Stimulated activated CD4-positive, alpha-beta T cell treated with anti-CD3 and anti-CD28 coated beads, Interleukin-4, amount 100 ng/mL, for 48 hours (primary cell): ENCODE results near the gene ACADVL.

ENCODE experiments used
- DNase-seq, 2 donors: peaks; one replicate each; pipeline ENCODE4 v3.0.0-alpha.2; 2020; ENCODE audit warnings: low read depth in 2 of 2

Gene ACADVL

DNA sequence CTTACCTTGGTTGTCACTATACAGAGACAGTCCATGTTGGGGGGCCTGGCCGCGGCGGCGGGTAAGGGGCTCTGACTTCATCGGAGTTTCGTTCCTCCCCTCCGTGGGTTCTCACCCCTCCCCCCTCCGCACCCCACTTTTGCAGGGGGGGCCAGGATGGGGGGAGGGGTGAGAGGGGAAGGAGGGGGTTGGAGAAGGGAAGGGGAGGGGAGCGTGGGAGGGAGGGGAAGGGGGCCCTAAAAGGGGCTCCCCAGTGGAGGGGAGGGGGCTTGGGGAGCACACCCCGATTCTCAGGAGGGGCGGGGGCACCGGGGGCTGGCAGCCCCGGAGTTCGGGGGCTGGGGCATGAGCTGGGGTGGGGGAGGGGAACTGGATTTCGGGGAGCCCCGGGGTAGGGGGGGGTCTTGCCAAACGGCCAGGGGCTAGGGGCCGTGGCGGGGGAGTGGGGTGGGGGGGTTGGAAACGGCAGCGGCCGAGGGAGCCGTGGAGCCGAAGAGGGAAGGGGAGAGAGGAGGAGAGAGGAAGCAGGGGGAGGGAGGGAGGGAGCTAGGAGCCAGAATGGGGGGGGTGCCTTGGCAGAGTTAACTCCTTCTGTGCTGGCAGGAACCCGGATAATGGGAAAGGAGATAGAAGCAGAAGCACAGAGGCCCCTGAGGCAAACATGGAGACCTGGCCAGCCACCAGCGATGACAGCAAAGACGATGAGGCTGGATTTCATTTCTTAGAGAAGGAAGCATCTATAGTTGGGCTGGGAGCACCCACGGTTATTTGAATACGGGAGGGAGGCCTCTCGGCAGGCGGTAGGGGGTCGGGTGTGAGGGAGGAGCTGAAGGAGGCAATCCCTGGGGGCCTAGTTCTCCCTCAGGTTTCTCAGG, 2.4 kb upstream of the ACADVL start:
- DNase-seq = no peak

DNA sequence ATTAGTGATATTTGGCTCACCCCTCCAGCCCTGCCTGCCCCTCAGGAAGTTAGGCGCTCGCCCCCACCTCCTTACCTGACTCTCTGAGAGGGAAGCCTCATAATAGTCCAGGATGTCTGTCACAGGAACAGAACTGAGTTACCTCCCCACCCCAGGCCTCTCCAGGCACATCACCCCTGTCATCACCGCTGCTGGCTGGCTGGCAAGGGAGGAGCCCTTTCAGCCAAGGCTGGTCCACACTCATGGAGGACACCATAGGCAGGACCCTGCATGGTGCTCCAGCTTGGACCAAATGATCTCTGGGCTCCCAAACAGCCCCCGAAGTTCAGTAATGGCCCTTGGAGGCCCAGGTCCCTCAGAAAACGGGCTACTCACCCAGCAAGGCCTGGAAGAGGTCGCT, 1.6 kb upstream of the ACADVL start:
- no peak for DNase-seq

DNA sequence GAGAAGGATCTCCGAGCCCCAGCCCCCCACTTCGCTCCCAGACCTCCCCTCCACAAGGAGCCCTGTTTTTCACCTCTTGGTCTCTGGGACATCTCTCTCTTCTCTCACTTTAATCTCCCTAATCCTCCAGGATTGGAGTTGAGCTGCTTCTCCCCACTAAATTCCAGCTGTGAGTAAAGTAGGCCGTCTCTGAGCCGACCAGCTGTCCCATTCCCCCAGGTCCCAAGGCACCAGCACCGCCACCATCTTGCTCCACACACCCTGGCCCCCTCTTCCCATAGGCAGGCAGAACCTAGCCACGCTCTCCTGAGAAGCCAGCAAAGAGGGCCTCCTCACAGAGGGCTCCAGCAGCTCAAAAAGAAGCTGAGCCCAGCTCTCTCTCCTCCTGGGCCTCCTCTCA, 980 bp upstream of the ACADVL start:
- no peak for DNase-seq

DNA sequence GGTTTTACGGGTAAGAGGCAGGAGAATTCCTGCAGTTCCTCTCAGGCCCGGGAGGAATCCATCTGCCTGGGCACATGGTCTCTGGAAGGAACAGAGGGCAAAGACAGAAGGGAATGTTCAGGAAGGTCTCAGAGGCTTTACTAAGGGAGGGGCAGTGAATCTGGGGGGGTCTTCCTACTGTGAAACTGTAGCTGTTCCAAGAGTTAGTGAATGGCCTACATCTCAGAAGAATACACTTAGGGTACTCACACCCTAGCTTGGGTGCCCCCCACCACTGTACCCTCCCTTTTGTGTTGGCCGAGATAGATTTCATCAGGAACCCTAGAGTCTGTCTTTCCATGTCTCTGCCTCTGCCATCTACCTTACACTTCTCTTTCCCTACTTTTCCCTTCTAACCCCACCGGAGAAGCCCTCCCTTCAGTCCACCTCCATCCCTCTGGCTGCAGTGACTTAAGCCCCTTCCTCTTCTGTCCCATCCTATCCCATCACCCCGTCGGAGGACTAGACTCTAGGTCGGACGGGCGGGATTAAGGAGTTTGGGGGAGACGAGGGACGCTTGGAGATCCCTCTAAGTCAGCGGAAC, 418 bp upstream of the ACADVL start:
- no peak for DNase-seq

DNA sequence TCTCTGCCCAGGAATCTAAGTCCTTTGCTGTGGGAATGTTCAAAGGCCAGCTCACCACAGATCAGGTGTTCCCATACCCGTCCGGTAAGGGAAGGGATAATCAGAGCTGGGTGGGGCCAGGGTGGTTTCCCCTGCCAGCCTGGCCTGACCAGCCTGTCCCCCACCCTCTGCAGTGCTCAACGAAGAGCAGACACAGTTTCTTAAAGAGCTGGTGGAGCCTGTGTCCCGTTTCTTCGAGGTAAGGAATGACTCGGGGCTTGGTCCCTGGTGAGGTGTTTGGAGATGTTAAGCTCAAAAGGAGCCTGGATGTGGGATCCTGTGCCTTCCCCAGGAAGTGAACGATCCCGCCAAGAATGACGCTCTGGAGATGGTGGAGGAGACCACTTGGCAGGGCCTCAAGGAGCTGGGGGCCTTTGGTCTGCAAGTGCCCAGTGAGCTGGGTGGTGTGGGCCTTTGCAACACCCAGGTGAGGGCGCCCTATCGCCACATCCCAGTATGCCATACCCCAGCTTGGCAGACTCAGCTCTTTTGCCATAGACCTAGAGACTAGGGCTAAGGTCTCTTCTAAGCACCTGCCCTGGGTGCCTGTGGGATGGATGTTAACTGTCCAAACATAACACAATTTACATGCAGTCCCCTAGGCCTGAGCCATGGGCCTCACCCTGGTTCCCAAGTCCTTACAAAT, 997 bp downstream of the ACADVL start:
- DNase-seq = peak; percentile 46 to 53

DNA sequence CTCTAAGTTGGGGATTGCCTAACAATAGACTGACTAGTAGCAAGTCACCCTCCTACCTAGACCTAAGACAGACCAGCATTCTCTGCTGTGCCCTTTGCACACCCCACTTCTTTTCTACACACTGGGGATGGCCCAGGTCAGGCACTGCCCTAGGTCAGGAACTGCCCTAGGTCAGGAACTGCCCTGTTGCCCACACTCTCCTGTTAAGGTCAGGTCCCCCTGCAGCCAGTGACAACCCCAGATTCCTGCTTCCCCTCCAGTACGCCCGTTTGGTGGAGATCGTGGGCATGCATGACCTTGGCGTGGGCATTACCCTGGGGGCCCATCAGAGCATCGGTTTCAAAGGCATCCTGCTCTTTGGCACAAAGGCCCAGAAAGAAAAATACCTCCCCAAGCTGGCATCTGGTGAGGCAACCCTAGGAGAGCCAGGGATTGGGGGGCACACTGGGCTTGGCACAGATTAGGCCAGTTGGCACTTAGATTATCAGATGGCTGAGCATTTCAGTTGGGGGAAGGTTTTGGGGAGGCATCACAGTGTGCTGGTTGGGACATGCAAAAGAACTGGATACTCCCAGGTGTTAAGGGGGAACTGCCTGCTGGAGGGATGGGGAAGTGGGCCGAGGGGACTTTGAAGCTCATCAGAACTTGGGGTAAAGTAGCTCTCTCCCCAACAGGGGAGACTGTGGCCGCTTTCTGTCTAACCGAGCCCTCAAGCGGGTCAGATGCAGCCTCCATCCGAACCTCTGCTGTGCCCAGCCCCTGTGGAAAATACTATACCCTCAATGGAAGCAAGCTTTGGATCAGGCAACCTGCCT, 1.7 kb downstream of the ACADVL start:
- DNase-seq = no peak

DNA sequence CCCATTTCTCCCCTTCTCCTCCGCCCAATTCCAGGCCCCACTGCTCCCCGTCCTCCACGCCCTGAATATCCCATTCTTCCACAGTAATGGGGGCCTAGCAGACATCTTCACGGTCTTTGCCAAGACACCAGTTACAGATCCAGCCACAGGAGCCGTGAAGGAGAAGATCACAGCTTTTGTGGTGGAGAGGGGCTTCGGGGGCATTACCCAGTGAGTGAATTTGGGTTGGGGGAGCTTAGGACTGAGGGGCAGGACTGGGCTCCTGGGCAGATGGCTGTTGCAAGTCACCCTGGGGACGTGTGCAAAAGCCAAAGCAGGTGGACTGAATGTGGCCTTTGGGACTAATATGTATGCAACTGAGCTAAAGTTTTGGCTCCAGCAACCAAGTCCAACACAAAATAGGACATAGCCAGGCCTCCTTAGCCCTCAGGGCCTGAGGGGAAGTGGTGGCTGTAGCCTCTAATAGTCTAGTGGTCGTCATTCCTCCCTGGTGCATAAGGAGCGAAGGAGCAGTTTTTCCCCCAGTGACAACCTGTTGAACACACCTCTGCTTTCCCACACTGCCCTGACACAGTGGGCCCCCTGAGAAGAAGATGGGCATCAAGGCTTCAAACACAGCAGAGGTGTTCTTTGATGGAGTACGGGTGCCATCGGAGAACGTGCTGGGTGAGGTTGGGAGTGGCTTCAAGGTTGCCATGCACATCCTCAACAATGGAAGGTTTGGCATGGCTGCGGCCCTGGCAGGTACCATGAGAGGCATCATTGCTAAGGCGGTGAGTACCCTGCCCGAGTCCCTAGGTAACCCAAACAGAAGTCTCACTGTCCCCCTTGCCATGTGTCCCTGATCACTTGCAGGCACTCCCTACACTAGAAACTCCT, 2.6 kb downstream of the ACADVL start:
- DNase-seq = no peak

DNA sequence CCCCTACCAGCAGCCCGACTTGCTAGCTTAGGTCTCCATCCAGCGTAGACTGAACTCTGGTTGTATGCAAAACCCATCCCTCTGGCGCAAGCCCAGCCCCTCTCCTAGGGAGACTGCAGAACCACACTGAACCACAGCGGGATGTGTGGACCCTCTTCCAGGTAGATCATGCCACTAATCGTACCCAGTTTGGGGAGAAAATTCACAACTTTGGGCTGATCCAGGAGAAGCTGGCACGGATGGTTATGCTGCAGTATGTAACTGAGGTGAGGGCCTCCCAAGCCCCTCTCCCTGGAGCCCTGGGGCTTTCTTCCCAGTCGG, 3.2 kb downstream of the ACADVL start:
- no peak for DNase-seq

DNA sequence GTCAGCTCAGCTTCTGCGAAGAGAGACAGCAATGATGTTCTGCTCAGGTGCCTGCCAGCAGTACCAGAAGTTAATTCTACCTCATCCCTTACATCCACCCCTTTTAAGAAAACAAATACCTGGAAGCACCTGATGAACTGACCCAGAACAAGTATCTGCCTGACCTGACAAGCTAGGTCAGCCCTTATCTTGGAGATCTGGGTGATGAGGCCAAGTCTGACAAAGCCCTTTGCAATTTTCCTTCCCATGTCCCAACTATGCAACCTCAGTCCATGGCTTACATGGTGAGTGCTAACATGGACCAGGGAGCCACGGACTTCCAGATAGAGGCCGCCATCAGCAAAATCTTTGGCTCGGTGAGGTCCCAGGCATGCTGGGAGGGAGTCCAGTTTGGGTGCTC, 3.6 kb downstream of the ACADVL start:
- no peak for DNase-seq

DNA sequence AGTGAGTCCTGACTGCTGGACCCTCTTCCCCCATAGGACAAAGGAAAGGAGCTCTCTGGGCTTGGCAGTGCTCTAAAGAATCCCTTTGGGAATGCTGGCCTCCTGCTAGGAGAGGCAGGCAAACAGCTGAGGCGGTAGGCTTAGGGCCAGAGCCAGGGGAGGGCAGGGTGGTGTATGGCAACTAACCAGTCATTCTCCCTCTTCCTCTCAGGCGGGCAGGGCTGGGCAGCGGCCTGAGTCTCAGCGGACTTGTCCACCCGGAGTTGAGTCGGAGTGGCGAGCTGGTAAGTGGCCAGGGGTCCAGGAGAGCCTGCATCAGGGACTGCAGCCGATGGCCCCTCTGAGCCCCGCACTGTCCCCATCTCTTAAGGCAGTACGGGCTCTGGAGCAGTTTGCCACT, 4.4 kb downstream of the ACADVL start:
- no peak for DNase-seq

DNA sequence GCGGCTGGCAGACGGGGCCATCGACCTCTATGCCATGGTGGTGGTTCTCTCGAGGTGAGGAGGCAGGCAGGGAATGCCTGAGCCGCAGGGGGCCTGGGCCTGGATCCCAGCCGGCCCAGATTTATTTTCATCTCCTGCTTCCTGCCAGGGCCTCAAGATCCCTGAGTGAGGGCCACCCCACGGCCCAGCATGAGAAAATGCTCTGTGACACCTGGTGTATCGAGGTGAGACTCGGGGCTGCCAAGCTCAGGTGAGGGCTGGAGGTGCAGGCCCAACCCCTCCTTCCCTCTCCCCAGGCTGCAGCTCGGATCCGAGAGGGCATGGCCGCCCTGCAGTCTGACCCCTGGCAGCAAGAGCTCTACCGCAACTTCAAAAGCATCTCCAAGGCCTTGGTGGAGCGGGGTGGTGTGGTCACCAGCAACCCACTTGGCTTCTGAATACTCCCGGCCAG, 4.9 kb downstream of the ACADVL start:
- DNase-seq = no peak

DNA sequence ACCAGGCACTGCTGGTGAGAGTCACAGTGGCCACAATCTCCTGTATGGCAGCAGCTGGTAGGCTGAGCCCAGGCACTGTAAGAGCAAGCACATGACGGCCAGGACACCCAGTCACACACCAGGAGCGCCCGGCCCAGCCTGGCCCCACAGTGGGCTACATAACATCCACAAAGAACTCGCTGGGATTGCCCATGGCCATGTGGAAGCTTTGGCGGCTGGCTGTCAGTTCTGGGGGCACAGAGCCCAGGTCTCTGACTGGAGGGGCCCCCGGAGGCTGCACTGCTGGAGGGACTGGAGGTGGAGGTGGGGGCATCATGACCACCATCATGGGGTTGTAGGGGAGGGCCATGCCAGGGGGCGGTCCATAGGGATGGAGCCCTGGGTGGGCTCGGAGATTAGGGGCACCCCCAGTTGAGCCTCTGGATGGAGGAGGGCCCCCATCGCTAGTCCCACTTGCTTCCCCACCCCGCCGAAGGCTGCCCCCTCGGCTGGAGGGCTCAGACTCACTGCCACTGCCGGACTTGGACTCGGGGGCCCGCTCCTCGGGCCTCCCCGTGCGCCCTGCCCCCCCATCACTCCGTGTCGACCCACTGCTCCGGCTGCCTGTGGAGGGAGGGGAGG, 6.1 kb downstream of the ACADVL start:
- no peak for DNase-seq

DNA sequence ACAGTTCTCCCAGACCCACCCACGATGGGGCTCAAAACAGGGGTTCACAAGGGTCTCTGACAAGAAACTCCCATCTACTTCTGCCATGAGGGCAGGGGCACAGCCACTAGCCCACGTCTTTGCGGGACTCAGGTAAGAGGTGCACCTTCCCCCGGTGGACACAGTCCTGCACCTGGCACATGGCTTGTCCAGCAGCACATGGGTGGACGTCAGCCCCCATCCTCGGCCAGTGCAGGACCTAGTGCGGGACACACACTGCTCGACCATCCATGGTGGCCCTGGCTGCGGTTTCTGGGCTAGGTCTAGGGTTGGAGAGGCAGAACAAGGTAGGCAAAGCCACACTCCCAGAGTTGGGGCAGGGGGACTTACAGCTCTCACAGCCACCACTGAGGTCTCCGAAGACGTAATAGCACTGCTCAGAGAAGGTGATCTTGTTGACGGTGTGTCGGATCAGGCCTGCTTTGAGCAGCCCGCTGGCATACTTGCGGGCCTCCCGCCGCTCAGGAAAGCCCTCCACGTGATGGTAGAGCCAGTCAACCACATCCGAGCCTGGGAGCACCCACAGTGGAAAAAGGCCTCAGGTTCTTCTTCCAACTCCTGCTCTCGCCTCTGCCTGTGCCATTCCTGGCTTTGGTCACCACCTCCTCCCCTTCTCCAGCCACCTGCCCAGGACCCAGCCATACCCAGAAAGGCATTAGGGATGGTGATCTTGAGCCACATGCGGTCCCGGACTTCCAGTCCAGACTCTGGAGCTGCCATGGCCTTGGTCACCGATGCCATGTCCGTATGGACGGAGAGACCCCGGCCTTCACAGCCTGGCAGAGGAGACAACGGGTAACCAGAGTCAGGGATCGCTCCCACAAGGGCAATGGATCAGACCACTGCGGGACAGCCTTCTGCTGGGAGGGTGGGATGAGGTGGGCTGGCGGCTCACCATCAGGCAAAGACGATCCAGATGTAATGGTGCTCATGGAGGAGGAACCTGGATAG, 7.3 kb downstream of the ACADVL start:
- no peak for DNase-seq

DNA sequence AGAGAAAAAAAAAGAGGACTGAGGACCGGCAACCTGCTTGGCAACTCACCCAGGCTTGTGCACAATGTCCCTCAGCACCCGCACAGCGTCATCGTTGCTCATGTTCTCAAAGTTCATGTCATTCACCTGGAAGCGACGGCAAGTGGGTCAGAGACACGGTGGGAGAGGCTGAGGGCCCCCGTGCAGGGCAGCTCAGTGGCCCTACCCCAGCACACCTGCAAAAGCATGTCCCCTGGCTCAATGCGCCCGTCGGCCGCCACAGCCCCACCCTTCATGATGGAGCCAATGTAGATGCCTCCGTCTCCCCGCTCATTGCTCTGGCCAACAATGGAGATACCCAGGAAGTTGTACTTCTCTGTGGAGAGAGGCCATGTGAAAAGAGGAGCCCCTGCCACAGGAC, 9.2 kb downstream of the ACADVL start:
- DNase-seq = no peak

DNA sequence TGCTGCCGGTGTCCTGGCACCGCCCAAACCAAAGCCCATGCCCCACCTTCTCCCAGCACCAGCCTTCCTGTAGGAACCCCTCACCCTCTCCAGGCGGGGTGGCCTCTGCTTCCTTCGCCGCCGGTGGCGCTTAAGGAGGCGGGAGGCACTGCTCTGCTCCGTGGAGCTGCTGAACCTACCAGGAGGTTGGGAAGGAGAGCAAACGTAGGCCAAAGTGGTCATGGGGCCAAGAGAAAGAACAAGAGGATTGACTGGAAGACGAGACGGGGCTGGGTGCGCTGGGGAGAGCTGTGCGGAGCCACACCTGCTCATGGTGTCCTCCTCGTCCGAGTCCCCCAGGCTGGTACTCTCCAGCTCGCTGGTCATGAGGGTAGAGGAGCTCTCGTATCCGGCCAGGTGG, 9.8 kb downstream of the ACADVL start:
- DNase-seq = no peak

DNA sequence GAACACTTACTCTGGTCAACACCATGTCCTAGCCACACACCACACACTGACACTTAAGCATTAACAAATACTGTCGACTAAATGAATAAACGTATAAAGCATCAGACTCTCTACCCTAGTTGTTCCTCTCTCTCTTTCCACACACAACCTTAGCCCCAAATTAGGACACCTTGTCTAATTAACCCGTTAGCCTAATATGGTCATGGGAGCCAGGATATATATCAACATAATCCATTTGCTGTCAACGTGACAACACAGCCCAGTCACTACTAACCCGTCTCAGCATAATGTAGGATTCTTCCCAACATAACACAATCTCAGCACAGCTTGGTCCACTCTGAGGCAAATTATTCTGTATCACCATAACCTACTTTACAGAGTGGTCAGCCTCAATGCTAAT, 12.4 kb downstream of the ACADVL start:
- DNase-seq = no peak

DNA sequence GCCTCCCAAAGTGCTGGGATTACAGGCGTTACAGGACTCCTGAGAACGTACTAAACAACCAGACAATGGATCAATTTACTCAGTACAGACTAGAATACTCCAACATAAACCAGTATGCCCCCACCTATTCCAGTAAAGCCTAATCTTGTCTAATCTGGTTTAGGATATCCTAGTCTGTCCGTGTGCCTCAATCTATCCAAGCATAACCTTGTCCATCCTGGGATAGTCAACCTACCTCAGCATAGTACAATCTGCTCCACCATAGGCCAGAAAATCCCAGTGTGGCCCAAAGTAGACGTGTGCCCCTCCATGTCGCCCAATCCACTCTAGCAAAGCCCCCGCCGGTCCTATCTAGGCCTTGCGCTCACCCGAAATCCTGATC, 14.0 kb downstream of the ACADVL start:
- no peak for DNase-seq

DNA sequence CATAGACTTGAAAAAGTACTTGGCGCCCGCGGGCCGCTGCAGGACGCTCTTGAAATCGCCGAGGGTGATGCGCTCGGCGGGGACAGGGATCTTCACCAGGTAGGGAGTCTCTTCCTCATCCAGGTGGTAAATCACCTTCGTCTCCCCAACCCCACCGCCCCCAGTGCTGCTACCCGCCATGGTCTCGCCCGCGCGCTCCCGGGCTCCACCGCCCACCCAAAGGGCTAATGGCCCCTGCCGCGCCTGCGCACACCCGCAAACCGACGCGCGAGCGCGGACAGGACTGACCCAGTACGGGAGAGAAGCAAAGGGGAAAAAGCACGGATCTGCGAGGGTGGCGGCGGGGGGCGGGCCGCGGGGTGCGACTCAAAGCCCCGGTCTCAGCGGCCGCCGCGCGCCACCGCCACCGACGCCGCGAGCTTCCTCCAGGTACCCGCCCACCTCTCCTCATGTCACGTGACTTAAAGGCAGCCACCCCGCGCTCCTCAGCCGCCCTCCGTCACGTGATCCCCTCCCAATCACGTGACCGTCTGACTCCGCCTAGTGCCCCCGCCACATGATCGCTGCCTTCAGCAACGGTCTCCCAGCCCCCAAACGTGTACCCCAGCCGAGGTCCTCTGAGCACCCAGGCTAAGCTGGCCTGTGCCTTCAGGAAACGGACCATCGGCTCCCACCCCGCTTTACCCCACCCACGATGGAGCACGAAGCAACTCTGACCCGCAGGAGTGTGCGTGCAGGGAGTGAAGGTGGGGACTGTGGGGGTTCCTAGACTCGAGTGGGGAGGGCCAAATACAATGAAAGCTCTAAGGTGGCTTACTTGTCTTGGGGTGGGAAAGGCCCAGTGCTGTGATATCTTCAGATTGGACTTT, 14.6 kb downstream of the ACADVL start, which contains the start of gene DVL2:
Gene DVL2 (minus strand): TSS at position 435 of the 869 bp plus-strand sequence. CDS start 255 bp downstream, at position 180.
- DNase-seq = peak; percentile 93 to 95
